Hematopoietic multipotent progenitor cell treated with erythropoietin and hydrocortisone succinate and interleukin-3 and kit ligand, for 17 days (in vitro differentiated cells): ENCODE measurements around the gene CPVL.
"Not testable (repeated sequence)": the region's sequence is repeated elsewhere in the genome, so short reads cannot be mapped to it uniquely, and the experiment has no call there.

Source experiments
- DNase-seq: peaks from one replicate; pipeline ENCODE4 v3.0.0-alpha.2; 2015; ENCODE audit warnings: low spot score

Gene CPVL

GRCh38 chr7:29116361-29117200 lies 29.8 kb downstream of the CPVL start:
- DNase-seq, result no peak

- DNase-seq, result no peak
Measured at GRCh38 chr7:29115753-29116152, 30.6 kb downstream of the CPVL start.

GRCh38 chr7:29115130-29115687 lies 31.1 kb downstream of the CPVL start:
- DNase-seq, result no peak

DNA sequence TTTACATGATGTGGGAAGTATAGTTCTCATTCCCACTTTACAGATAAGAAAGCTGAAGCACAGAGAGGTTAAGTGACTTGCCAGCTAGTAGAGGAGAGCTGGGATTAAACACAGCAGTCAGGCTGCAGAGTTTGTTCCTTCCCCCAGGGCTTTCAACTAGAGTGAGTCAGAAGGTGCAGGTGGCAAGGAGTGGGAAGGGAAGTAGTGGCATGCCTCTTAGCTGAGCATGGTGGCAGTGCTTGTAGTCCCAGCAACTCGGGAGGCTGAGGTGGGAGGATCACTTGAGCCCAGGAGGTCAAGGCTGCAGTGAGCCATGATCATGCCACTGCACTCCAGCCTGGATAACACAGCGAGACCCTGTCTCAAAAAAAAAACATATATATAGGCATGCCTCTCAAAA lies 32.1 kb downstream of the CPVL start:
- DNase-seq, result not testable (repeated sequence)

GRCh38 chr7:29113384-29114102 lies 32.8 kb downstream of the CPVL start:
- DNase-seq, result no peak

GRCh38 chr7:29112721-29113120 lies 33.6 kb downstream of the CPVL start:
- DNase-seq, result no peak

GRCh38 chr7:29109899-29110298 lies 36.4 kb downstream of the CPVL start:
- no peak for DNase-seq

GRCh38 chr7:29109358-29109757 lies 37.0 kb downstream of the CPVL start:
- DNase-seq, result no peak

GRCh38 chr7:29107056-29107455 lies 39.3 kb downstream of the CPVL start:
- DNase-seq, result no peak

- no peak for DNase-seq
Measured at GRCh38 chr7:29106669-29106988, 39.7 kb downstream of the CPVL start.

- peak; percentile 29 for DNase-seq
Measured at GRCh38 chr7:29105752-29106668, 40.3 kb downstream of the CPVL start.

- DNase-seq, result no peak
Measured at GRCh38 chr7:29105191-29105590, 41.1 kb downstream of the CPVL start.

GRCh38 chr7:29102558-29103151 lies 43.7 kb downstream of the CPVL start:
- no peak for DNase-seq

- DNase-seq, result no peak
Measured at GRCh38 chr7:29100924-29101323, 45.4 kb downstream of the CPVL start.

GRCh38 chr7:29099896-29100847 lies 46.2 kb downstream of the CPVL start:
- no peak for DNase-seq

- DNase-seq, result no peak
Measured at GRCh38 chr7:29096446-29096730, 49.9 kb downstream of the CPVL start.

GRCh38 chr7:29095631-29096445 lies 50.5 kb downstream of the CPVL start:
- DNase-seq, result no peak

DNA sequence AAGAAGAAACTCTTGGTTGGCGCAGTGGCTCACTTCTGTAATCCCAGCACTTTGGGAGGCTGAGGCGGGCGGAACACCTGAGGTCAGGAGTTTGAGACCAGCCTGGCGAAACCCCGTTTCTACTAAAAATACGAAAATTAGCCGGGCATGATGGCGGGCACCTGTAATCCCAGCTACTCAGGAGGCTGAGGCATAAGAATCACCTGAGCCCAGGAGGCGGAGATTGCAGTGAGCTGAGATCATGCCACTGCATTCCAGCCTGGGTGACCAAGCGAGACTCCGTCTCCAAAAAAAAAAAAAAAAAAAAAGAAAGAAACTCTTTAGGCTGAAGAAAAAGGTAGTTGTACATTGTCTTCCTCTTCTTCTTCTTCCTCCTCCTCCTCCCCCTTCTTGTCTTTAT lies 53.2 kb downstream of the CPVL start:
- not testable (repeated sequence) for DNase-seq

GRCh38 chr7:29091715-29092114 lies 54.6 kb downstream of the CPVL start:
- no peak for DNase-seq
